DND-41 (cell line): ENCODE results near the gene PSEN2.

Experiments
- CTCF ChIP-seq: IDR thresholded peaks from 2 replicates; pipeline ENCODE4 v1.5.1; 2012; ENCODE audit warnings: borderline replicate concordance, low read length, moderate library complexity, mild to moderate bottlenecking; ENCODE audit not compliant: poor library complexity, severe bottlenecking; ENCODE audit errors: extremely low read depth
- EZH2 ChIP-seq: IDR thresholded peaks from 3 replicates; pipeline ENCODE4 v1.6.1; 2012; ENCODE audit warnings: borderline replicate concordance, low read depth, mild to moderate bottlenecking, moderate library complexity, low read length, inconsistent platforms; ENCODE audit not compliant: severe bottlenecking

DNA sequence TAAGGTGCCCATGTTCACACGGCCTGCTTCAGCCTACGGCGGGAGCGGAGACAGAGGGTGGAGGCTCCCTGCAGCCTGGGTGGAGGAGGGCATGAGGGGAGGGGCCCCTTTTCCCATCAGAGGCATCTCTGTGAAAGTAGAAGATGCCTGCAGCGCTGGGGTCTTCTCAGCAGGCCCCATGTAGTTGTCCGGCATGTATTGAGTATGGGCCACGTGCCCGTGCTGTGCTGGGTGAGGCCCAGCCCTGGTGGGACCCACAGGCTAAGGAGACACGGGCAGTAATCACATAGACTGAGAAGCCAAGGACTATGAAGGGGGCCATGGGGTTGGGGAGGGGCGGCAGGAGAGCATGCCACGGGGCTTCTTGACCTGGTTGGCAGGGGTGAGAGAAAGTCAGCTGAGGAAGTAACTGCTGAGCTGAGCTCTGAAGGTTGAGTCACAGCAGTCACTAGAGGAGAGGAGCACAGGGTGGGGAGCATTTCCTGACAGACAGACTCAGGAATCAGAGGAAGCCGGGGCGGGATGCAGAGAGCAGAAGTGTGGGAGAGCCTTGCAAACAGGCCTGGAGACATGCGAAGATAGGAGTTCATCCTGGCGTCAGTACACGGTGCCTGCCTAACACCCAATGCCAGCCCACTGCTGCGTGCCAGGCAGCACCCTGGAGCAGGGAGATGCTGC is 21.6 kb downstream of the PSEN2 start:
- TF ChIP-seq CTCF (no peak), EZH2 (no peak)
